GM21825 (cell line): ENCODE results near the gene FAF1.

Source experiments
- ATAC-seq: cut with Tn5 transposase; IDR thresholded peaks from one replicate; pipeline ENCODE4 v1.9.1; 2021; ENCODE audit warnings: mild to moderate bottlenecking, moderate library complexity; ENCODE audit not compliant: unreplicated experiment

The FAF1 gene

GRCh38 chr1:50421768-50422674, 538.0 kb downstream of the FAF1 start:
- ATAC-seq = no peak

- ATAC-seq = no peak
These were observed 538.7 kb downstream of the FAF1 start for GRCh38 chr1:50421366-50421748.

- ATAC-seq = no peak
These were observed 539.2 kb downstream of the FAF1 start for GRCh38 chr1:50420689-50421365.

GRCh38 chr1:50419907-50420677, 540.0 kb downstream of the FAF1 start:
- ATAC-seq = no peak

- no peak for ATAC-seq
These were observed 540.7 kb downstream of the FAF1 start for GRCh38 chr1:50419192-50419906.

- no peak for ATAC-seq
These were observed 541.4 kb downstream of the FAF1 start for GRCh38 chr1:50418600-50419109.

GRCh38 chr1:50417946-50418599, 542.0 kb downstream of the FAF1 start:
- ATAC-seq = no peak

- no peak for ATAC-seq
These were observed 542.6 kb downstream of the FAF1 start for GRCh38 chr1:50417507-50417906.

- ATAC-seq = no peak
These were observed 543.3 kb downstream of the FAF1 start for GRCh38 chr1:50416553-50417453.

- no peak for ATAC-seq
These were observed 543.9 kb downstream of the FAF1 start for GRCh38 chr1:50416150-50416527.

- no peak for ATAC-seq
These were observed 544.6 kb downstream of the FAF1 start for GRCh38 chr1:50415235-50416149.

- no peak for ATAC-seq
These were observed 545.2 kb downstream of the FAF1 start for GRCh38 chr1:50414853-50415234.

- ATAC-seq = no peak
These were observed 547.1 kb downstream of the FAF1 start for GRCh38 chr1:50412813-50413476.

- no peak for ATAC-seq
These were observed 554.3 kb downstream of the FAF1 start for GRCh38 chr1:50405814-50406213.

- no peak for ATAC-seq
These were observed 566.4 kb downstream of the FAF1 start for GRCh38 chr1:50393522-50394120.
